ENCODE results near the gene NKX2-2.

Gene NKX2-2

GRCh38 chr20:21554376-21554890 is 40.6 kb upstream of the NKX2-2 start:
- no peak overlapping the region for H3K4me3 ChIP-seq (ENCODE audit: low read depth, low read length)
- no peak for TF ChIP-seq CTCF (IDR thresholded peaks at IDR 0.05; ENCODE audit: low read depth, low read length)

- TF ChIP-seq CTCF (IDR thresholded peaks at IDR 0.05; ENCODE audit: low read depth, low read length): no peak
- no peak overlapping the region for H3K4me3 ChIP-seq (ENCODE audit: low read depth, low read length)
These were observed 36.7 kb upstream of the NKX2-2 start for GRCh38 chr20:21550587-21550986.

- no peak for TF ChIP-seq CTCF (IDR thresholded peaks at IDR 0.05; ENCODE audit: low read depth, low read length)
- H3K4me3 ChIP-seq (ENCODE audit: low read depth, low read length): no peak overlapping the region
These were observed 34.6 kb upstream of the NKX2-2 start for GRCh38 chr20:21548390-21549035.

DNA sequence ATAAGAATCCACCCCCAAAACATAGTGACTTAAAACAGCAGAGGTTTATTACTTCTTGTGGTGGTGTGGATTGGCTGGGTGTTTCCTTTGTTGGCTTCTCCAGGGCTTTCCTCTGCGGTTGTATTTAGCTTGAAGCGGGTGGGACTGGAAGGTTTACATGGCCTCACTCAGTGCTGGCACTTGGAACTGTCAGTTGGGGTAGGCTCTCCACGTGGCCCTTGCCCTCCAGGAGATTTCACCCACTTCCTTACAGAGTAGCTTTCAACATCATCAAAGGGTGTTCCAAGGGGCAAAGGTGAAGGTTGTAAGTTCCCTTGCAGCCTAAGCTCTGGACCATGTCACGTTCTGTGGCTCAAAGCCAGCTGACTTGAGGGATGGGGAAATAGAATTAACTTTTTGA is 32.5 kb upstream of the NKX2-2 start:
- no peak overlapping the region for H3K4me3 ChIP-seq (ENCODE audit: low read depth, low read length)

DNA sequence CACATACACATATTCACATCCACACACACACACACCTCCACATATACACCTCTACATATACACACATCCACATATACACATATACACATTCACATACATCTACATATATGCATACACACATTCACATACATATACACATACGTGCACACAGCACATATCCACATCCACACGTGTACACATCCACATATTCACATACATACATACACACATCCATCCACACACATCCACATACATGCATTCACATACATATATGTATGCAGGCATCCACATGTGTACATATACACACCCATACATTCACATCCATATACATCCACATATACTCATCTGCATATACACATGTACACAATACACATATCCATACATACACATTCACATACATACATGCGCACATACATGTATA is 25.6 kb upstream of the NKX2-2 start:
- TF ChIP-seq CTCF (IDR thresholded peaks at IDR 0.05; ENCODE audit: low read depth, low read length): no peak
- H3K4me3 ChIP-seq (ENCODE audit: low read depth, low read length): no peak overlapping the region

More for the DNA sequence above, 32.5 kb upstream of the NKX2-2 start:
- TF ChIP-seq CTCF (IDR thresholded peaks at IDR 0.05; ENCODE audit: low read depth, low read length): no peak

GRCh38 chr20:21534886-21535285 is 21.0 kb upstream of the NKX2-2 start:
- no peak overlapping the region for H3K4me3 ChIP-seq (ENCODE audit: low read depth, low read length)
- no peak for TF ChIP-seq CTCF (IDR thresholded peaks at IDR 0.05; ENCODE audit: low read depth, low read length)

- H3K4me3 ChIP-seq (ENCODE audit: low read depth, low read length): no peak overlapping the region
- no peak for TF ChIP-seq CTCF (IDR thresholded peaks at IDR 0.05; ENCODE audit: low read depth, low read length)
These were observed 20.6 kb upstream of the NKX2-2 start for GRCh38 chr20:21534453-21534852.

Measured in WI38 (cell line).